WTC11 (cell line): ENCODE data around the gene AP3B2.

Experiments used
- ARID4B ChIP-seq: sonication (generic); formaldehyde crosslinking; IDR thresholded peaks from 2 replicates; pipeline ENCODE4 v1.8.0; 2023; ENCODE audit warnings: missing genetic modification reagents, mild to moderate bottlenecking, borderline replicate concordance
- CTCF ChIP-seq: fragments of 200-600 bp; IDR thresholded peaks from 2 replicates; pipeline ENCODE4 v1.8.0; 2022; ENCODE audit warnings: antibody characterized with exemption
- JUN ChIP-seq: sonication (generic); formaldehyde crosslinking; IDR thresholded peaks from 2 replicates; pipeline ENCODE4 v1.8.0; 2023; ENCODE audit warnings: mild to moderate bottlenecking, missing genetic modification reagents
- NR3C1 ChIP-seq: sonication (generic); formaldehyde crosslinking; conservative IDR thresholded peaks from 2 replicates; pipeline ENCODE4 v1.8.1; 2023; ENCODE audit warnings: low read depth, mild to moderate bottlenecking, missing genetic modification reagents
- RELA ChIP-seq: sonication (generic); formaldehyde crosslinking; IDR thresholded peaks from 2 replicates; pipeline ENCODE4 v1.8.1; 2022; ENCODE audit warnings: missing genetic modification reagents, mild to moderate bottlenecking, borderline replicate concordance
- SOX15 ChIP-seq: fragments of 250-450 bp; sonication (Bioruptor Pico); IDR thresholded peaks from 2 replicates; pipeline ENCODE4 v1.9.0; 2021; ENCODE audit warnings: mild to moderate bottlenecking
- TP53 ChIP-seq: sonication (generic); formaldehyde crosslinking; IDR thresholded peaks from 2 replicates; pipeline ENCODE4 v1.8.1; 2023; ENCODE audit warnings: mild to moderate bottlenecking, missing genetic modification reagents
- USF2 ChIP-seq: sonication (generic); formaldehyde crosslinking; IDR thresholded peaks from 2 replicates; pipeline ENCODE4 v1.8.1; 2023; ENCODE audit warnings: mild to moderate bottlenecking, missing genetic modification reagents, moderate library complexity
- ZNF263 ChIP-seq: sonication (generic); formaldehyde crosslinking; IDR thresholded peaks from 2 replicates; pipeline ENCODE4 v1.8.1; 2022; ENCODE audit warnings: low read depth, mild to moderate bottlenecking, moderate library complexity, missing genetic modification reagents
- ZNF281 ChIP-seq: sonication (generic); formaldehyde crosslinking; IDR thresholded peaks from 2 replicates; pipeline ENCODE4 v1.8.0; 2023; ENCODE audit warnings: mild to moderate bottlenecking, missing genetic modification reagents
- ZSCAN18 ChIP-seq: fragments of 250-450 bp; sonication (Bioruptor Pico); IDR thresholded peaks from 2 replicates; pipeline ENCODE4 v2.1.2; 2022; ENCODE audit warnings: mild to moderate bottlenecking, moderate library complexity

GRCh38 chr15:82692171-82692570 is 17.5 kb downstream of the AP3B2 start:
- no peak for TF ChIP-seq SOX15 (CRISPR knock-in tag)
- TF ChIP-seq ZNF281, result no peak
- no peak for TF ChIP-seq NR3C1
- no peak for TF ChIP-seq CTCF
- no peak for TF ChIP-seq USF2 (CRISPR knock-in tag)
- no peak for TF ChIP-seq TP53 (CRISPR knock-in tag)
- TF ChIP-seq ZNF263 (CRISPR knock-in tag), result no peak
- no peak for TF ChIP-seq ZSCAN18 (CRISPR knock-in tag)
- TF ChIP-seq ARID4B (CRISPR knock-in tag), result no peak
- no peak for TF ChIP-seq JUN (CRISPR knock-in tag)
- no peak for TF ChIP-seq RELA (CRISPR knock-in tag)
